ENCODE measurements around the gene CNOT10. TPM values are rescaled to one million over a fixed set of nuclear protein-coding genes. Genes with fewer than 3 reads are reported as not detected.
A peak's percentile ranks its signal among the peaks of the same experiment; 100 is the strongest.

Gene CNOT10
- total and polyA plus RNA-seq, 2 experiments from 2014 or later, result 22.2 to 30.5 TPM

DNA sequence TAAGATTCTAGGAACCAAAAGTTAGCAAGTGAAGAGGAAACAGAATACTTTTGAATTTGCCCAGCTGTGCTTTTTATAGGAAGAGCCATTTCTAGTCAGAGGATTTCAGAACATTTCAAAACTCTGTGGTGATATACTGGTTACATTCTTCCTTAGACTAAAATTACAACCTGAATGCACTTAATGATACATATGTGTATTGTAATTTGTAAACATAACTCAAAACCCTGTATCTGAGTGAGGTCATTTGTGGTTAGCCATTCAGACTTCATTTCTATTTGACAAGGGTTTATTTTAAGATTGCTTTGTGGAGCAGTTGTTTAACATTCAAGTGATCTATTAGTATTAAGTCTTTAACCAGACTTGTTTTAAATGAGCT is 73.4 kb downstream of the CNOT10 start:
- peak overlapping the region; percentile 45 for H3K27ac ChIP-seq

GRCh38 chr3:32759342-32759741 is 74.4 kb downstream of the CNOT10 start:
- H3K9me3 ChIP-seq (ENCODE audit: low read depth), result no peaks in the 10 kb centered on the region
- H3K27ac ChIP-seq, result peak overlapping the region; percentile 62
- H3K36me3 ChIP-seq, result no peaks in the 10 kb centered on the region
- peaks cover 18% of the 10 kb centered on the region for H3K4me1 ChIP-seq (ENCODE audit: low read depth)
- no peak overlapping the region for H3K4me3 ChIP-seq
- TF ChIP-seq CTCF (IDR thresholded peaks at IDR 0.05; ENCODE audit: low read depth, low read length), result no peak
- no peaks in the 10 kb centered on the region for H3K27me3 ChIP-seq
- DNase-seq (ENCODE audit: low read depth in 1 of 2, low spot score in 1 of 2), result no peak

More for the DNA sequence above, 73.4 kb downstream of the CNOT10 start:
- H3K4me1 ChIP-seq (ENCODE audit: low read depth), result peaks cover 18% of the 10 kb centered on the region
- H3K27me3 ChIP-seq, result no peaks in the 10 kb centered on the region
- H3K9me3 ChIP-seq (ENCODE audit: low read depth), result no peaks in the 10 kb centered on the region
- H3K36me3 ChIP-seq, result no peaks in the 10 kb centered on the region
- DNase-seq (ENCODE audit: low read depth in 1 of 2, low spot score in 1 of 2), result peak in 1 of 2 donors; percentile 2
- TF ChIP-seq CTCF (IDR thresholded peaks at IDR 0.05; ENCODE audit: low read depth, low read length), result no peak
- H3K4me3 ChIP-seq, result no peak overlapping the region

DNA sequence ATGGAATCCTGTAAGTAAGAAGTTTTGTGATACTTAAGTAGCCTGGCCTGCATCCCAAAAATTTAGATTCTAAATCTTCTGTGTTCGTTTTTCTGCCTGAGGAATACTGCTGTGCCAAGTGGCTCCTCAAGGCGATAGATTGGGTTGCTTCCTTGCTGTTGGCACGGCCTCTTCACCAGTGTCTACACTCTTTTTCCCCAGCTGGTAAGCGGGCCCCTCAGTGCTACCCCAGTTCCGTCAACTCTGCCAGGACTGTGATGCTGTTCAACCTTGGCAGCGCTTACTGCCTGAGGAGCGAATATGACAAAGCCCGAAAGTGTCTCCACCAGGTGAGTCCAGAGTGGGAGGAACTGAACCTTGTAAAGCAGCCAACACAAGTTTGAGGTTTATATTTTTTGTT is 79.5 kb downstream of the CNOT10 start:
- Histone ChIP-seq H3K27ac (no peak overlapping the region), H3K4me1 (ENCODE audit: low read depth) (peaks cover 14% of the 10 kb centered on the region), H3K27me3 (no peaks in the 10 kb centered on the region), H3K36me3 (peaks cover 3% of the 10 kb centered on the region), H3K4me3 (no peak overlapping the region), H3K9me3 (ENCODE audit: low read depth) (no peaks in the 10 kb centered on the region)
- DNase-seq (ENCODE audit: low read depth in 1 of 2, low spot score in 1 of 2), result no peak
- no peak for TF ChIP-seq CTCF (IDR thresholded peaks at IDR 0.05; ENCODE audit: low read depth, low read length)

- TF ChIP-seq CTCF (IDR thresholded peaks at IDR 0.05; ENCODE audit: low read depth, low read length), result no peak
- no peak for DNase-seq (ENCODE audit: low read depth in 1 of 2, low spot score in 1 of 2)
- Histone ChIP-seq H3K36me3 (peaks cover 15% of the 10 kb centered on the region), H3K4me1 (ENCODE audit: low read depth) (peaks cover 3% of the 10 kb centered on the region), H3K9me3 (ENCODE audit: low read depth) (no peaks in the 10 kb centered on the region), H3K27ac (no peak overlapping the region), H3K27me3 (no peaks in the 10 kb centered on the region), H3K4me3 (no peak overlapping the region)
These were observed 93.4 kb downstream of the CNOT10 start for GRCh38 chr3:32778389-32778788.

DNA sequence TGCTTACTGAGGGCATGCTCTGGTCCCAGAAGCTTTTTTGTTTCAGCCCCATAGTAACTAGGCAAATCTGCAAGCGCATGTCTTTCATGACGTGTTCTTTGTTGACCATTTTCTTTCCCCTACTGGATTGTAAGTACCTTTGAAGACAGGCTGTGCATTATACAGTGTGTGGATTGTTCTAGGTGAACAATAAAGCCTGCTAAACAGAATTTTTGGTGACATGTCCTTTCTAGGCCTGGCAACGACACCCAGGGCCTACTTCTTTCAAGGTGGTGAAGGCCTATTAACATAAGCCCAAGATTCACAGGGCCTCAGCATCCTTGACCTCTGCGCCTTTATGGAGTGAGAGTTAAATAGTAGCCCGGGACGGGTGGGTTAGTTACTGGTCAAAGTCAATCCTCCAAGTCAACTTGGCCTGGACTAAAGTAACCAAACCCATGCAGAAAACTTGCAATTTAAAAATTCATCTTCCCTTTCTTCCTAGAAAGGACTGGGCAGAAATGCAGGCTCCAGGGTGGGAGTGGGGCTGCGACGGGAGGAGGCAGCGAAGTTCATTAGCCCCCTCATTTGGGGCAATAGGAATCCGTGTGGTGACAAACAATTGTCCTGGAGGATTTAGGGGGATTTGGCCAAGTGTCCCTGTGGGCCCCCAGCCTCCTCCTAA is 95.2 kb downstream of the CNOT10 start:
- Histone ChIP-seq H3K4me3 (peak overlapping the region; percentile 38), H3K27me3 (no peaks in the 10 kb centered on the region), H3K27ac (no peak overlapping the region), H3K36me3 (no peaks in the 10 kb centered on the region), H3K9me3 (ENCODE audit: low read depth) (no peaks in the 10 kb centered on the region), H3K4me1 (ENCODE audit: low read depth) (peaks cover 3% of the 10 kb centered on the region)
- no peak for TF ChIP-seq CTCF (IDR thresholded peaks at IDR 0.05; ENCODE audit: low read depth, low read length)
- no peak for DNase-seq (ENCODE audit: low read depth in 1 of 2, low spot score in 1 of 2)
